ENCODE measurements around the gene USP30. TPM values are rescaled to one million over a fixed set of nuclear protein-coding genes. Genes with fewer than 3 reads are reported as not detected.

The USP30 gene
- total RNA-seq, 1 donor from 2014 or later, result 15.5 TPM

- intact Hi-C loops (cut with DNase I), result loop anchor here (10.0 kb wide), 1 partner anchor 238 kb away; the partner anchor contains the start of gene SSH1
Observed at GRCh38 chr12:109093022-109093918, 40.9 kb downstream of the USP30 start, which contains the start of gene ALKBH2. Gene ALKBH2, minus strand, starts transcription at chr12:109093472. Its CDS starts 686 bp downstream, at chr12:109092786.

GRCh38 chr12:109097140-109097434, 44.7 kb downstream of the USP30 start:
- Histone ChIP-seq H3K4me3 (no peak overlapping the region), H3K4me1 (peaks cover 55% of the 10 kb centered on the region)

More at GRCh38 chr12:109093022-109093918, 40.9 kb downstream of the USP30 start, which contains the start of gene ALKBH2:
- H3K36me3 ChIP-seq, result peaks cover 0 to 26% of the 10 kb centered on the region in 2 donors
- DNase-seq (ENCODE audit: extremely low spot score in 2 of 2), result peak in 1 of 2 donors; percentile 93
- TF ChIP-seq POLR2A (IDR thresholded peaks at IDR 0.05) (no peak), POLR2AphosphoS5 (IDR thresholded peaks at IDR 0.05; ENCODE audit: insufficient read depth in 1 of 2, low read depth in 1 of 2) (peak; percentile 85 to 95), CTCF (IDR thresholded peaks at IDR 0.05) (peak; percentile 84 to 98 (median 98))
- H3K9me3 ChIP-seq, result no peaks in the 10 kb centered on the region
- H3K27ac ChIP-seq, result peak within 1 kb of the TSS; percentile 69
- H3K4me1 ChIP-seq, result peaks cover 35% of the 10 kb centered on the region
- H3K4me3 ChIP-seq, result peak within 1 kb of the TSS; percentile 58 to 60
- H3K27me3 ChIP-seq, result no peaks in the 10 kb centered on the region

DNA sequence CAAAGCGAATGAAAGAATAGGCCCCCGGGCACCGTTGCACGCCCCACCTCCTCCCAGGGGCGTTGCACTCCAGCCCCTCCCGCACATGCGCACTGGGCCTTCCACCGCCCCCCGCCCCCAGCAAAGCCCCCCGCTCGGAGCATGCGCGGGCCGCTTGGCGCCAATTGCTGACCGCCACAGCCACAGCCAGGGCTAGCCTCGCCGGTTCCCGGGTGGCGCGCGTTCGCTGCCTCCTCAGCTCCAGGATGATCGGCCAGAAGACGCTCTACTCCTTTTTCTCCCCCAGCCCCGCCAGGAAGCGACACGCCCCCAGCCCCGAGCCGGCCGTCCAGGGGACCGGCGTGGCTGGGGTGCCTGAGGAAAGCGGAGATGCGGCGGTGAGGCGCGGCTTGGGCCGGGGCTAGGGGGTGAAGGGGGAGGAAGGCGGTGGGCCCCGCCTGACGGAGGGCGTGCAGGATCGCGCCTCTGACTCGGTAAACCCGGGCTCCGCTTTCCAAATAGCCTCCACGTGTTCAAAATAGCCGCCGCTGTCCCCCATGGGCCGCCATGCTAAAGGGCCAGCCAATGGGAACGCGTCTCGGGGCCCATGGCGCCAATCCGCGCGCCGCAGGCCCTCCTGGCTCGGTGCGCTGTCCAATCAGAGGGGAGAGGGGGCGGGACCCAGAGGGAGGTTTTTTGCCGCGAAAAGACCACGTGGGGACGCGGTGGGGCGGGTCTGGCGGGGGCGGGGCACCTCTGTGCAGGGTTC, 45.2 kb downstream of the USP30 start, which contains the start of gene UNG:
UNG (plus strand) TSS at position 163 of the 748 bp plus-strand sequence; CDS start at position 246, 83 bp downstream.
- peaks cover 55% of the 10 kb centered on the region for H3K4me1 ChIP-seq
- peaks cover 0 to 10% of the 10 kb centered on the region in 2 donors for H3K36me3 ChIP-seq
- H3K27me3 ChIP-seq, result no peaks in the 10 kb centered on the region
- peak in 1 of 2 donors; percentile 97 for DNase-seq (ENCODE audit: extremely low spot score in 2 of 2)
- TF ChIP-seq CTCF (IDR thresholded peaks at IDR 0.05), result no peak
- TF ChIP-seq POLR2AphosphoS5 (IDR thresholded peaks at IDR 0.05; ENCODE audit: insufficient read depth in 1 of 2, low read depth in 1 of 2), result peak in 1 of 2 donors; percentile 66
- H3K27ac ChIP-seq, result peak within 1 kb of the TSS; percentile 86
- intact Hi-C loops (cut with DNase I), result loop anchor here (5.0 to 10.0 kb wide), 2 partner anchors 243 to 535 kb away; partner anchors contain the start of genes ISCU, SART3 and SSH1
- H3K9me3 ChIP-seq, result no peaks in the 10 kb centered on the region
- peak within 1 kb of the TSS; percentile 68 to 98 for H3K4me3 ChIP-seq

More at GRCh38 chr12:109097140-109097434, 44.7 kb downstream of the USP30 start:
- TF ChIP-seq CTCF (IDR thresholded peaks at IDR 0.05) (no peak), POLR2AphosphoS5 (IDR thresholded peaks at IDR 0.05; ENCODE audit: insufficient read depth in 1 of 2, low read depth in 1 of 2) (no peak), POLR2A (IDR thresholded peaks at IDR 0.05) (no peak)
- Histone ChIP-seq H3K27ac (no peak overlapping the region), H3K36me3 (peaks cover 0 to 5% of the 10 kb centered on the region in 2 donors), H3K27me3 (no peaks in the 10 kb centered on the region), H3K9me3 (no peaks in the 10 kb centered on the region)
- DNase-seq (ENCODE audit: extremely low spot score in 2 of 2), result no peak
- intact Hi-C loops (cut with DNase I), result loop anchor here (5.0 to 10.0 kb wide), 2 partner anchors 242 to 535 kb away; partner anchors contain the start of genes ISCU, SART3 and SSH1

DNA sequence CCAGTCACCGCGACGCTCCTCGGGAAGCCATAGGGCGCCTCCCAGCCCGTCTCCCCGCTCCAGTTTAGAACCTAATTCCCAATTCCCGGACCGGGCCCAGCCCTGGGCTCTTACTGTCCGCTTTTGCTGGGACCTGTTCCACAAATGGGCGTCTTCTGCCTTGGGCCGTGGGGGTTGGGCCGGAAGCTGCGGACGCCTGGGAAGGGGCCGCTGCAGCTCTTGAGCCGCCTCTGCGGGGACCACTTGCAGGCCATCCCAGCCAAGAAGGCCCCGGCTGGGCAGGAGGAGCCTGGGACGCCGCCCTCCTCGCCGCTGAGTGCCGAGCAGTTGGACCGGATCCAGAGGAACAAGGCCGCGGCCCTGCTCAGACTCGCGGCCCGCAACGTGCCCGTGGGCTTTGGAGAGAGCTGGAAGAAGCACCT, 45.8 kb downstream of the USP30 start:
- TF ChIP-seq POLR2A (IDR thresholded peaks at IDR 0.05) (no peak), POLR2AphosphoS5 (IDR thresholded peaks at IDR 0.05; ENCODE audit: insufficient read depth in 1 of 2, low read depth in 1 of 2) (peak; percentile 8 to 93)
- no peak for DNase-seq (ENCODE audit: extremely low spot score in 2 of 2)
- intact Hi-C loops (cut with DNase I), result loop anchor here (5.0 to 10.0 kb wide), 2 partner anchors 243 to 536 kb away; partner anchors contain the start of genes ISCU, SART3 and SSH1

GRCh38 chr12:109098651-109099050, 46.3 kb downstream of the USP30 start:
- Histone ChIP-seq H3K9me3 (no peaks in the 10 kb centered on the region), H3K4me3 (peak overlapping the region; percentile 68 to 98), H3K27ac (peak overlapping the region; percentile 86), H3K4me1 (peaks cover 48% of the 10 kb centered on the region), H3K27me3 (no peaks in the 10 kb centered on the region), H3K36me3 (peaks cover 0 to 21% of the 10 kb centered on the region in 2 donors)
- intact Hi-C loops (cut with DNase I), result loop anchor here (5.0 to 10.0 kb wide), 2 partner anchors 244 to 536 kb away; partner anchors contain the start of genes ISCU, SART3 and SSH1
- TF ChIP-seq POLR2A (IDR thresholded peaks at IDR 0.05) (no peak), POLR2AphosphoS5 (IDR thresholded peaks at IDR 0.05; ENCODE audit: insufficient read depth in 1 of 2, low read depth in 1 of 2) (no peak), CTCF (IDR thresholded peaks at IDR 0.05) (no peak)
- DNase-seq (ENCODE audit: extremely low spot score in 2 of 2), result no peak

More for the DNA sequence above, 45.8 kb downstream of the USP30 start:
- Histone ChIP-seq H3K9me3 (no peaks in the 10 kb centered on the region), H3K36me3 (peaks cover 0 to 16% of the 10 kb centered on the region in 2 donors), H3K4me3 (peak overlapping the region; percentile 68 to 98), H3K27ac (peak overlapping the region; percentile 86), H3K27me3 (no peaks in the 10 kb centered on the region), H3K4me1 (peaks cover 51% of the 10 kb centered on the region)

Measured in vagina (tissue), 2 donors.